Adrenal gland (tissue), 12 donors: ENCODE results near the gene P2RX3. TPM values are rescaled to one million over a fixed set of nuclear protein-coding genes. Genes with fewer than 3 reads are reported as not detected.

ENCODE experiments used
- DNase-seq, 7 donors: peaks; one replicate each; pipeline ENCODE4 v3.0.0-alpha.2; 2019 to 2020
- H3K27ac ChIP-seq, 5 donors: fragments of 200-600 bp; sonication (generic) in 4 of 5; 1 replicate in 3 of 5; 2 replicates in 2 of 5; pipeline versions ENCODE4 v1.5.1 to v1.8.0; 2016 to 2020; ENCODE audit warnings: mild to moderate bottlenecking in 1 of 5
- H3K27me3 ChIP-seq: fragments of 200-600 bp; 2 replicates; pipeline ENCODE4 v1.8.0; 2021
- H3K36me3 ChIP-seq, 2 donors: fragments of 200-600 bp; replicated peaks in 1 of 2; 1 replicate in 1 of 2; 2 replicates in 1 of 2; pipeline versions ENCODE4 v1.5.1 to v1.8.0; 2018 to 2022
- H3K4me1 ChIP-seq, 2 donors: fragments of 200-600 bp; replicated peaks in 1 of 2; 1 replicate in 1 of 2; 2 replicates in 1 of 2; pipeline versions ENCODE4 v1.5.1 to v1.8.0; 2018 to 2021
- H3K4me3 ChIP-seq, 4 donors: fragments of 200-600 bp; sonication (generic) in 3 of 4; one replicate each; pipeline ENCODE4 v1.5.1; 2016 to 2018
- H3K9me3 ChIP-seq, 3 donors: fragments of 200-600 bp; sonication (generic) in 1 of 3; replicated peaks in 1 of 3; 1 replicate in 2 of 3; 2 replicates in 1 of 3; pipeline versions ENCODE4 v1.5.1 to v1.8.0; 2016 to 2021
- POLR2A ChIP-seq, 2 donors: fragments of 450-650 bp; IDR thresholded peaks; one replicate each; pipeline ENCODE4 v1.6.1; 2017; ENCODE audit warnings: antibody characterized with exemption in 2 of 2, mild to moderate bottlenecking in 2 of 2, moderate library complexity in 1 of 2
- WGBS, 4 donors: extraction: QIAGEN DNeasy Blood & Tissue Kit in 2 of 4; methylation state at CpG; one replicate each; pipeline versions ENCODE4 v1.1.5 to v1.1.7; 2013 to 2017; 5-methylcytosine and 5-hydroxymethylcytosine counted together
- intact Hi-C, 2 donors: fragments of 100-400 bp; cut with DNase I; formaldehyde crosslinking; loops; one replicate each; pipeline versions ENCODE4 v1.14.1 to v1.15.0; 2022 to 2023
- polyA plus RNA-seq, 3 donors: library from polyadenylated mRNA; stranded (reverse); fragments of 200-250 nt in 2 of 3; fragments of 350-450 nt in 1 of 3; fragmentation: Illumina TruSeq in 1 of 3; extraction: RNeasy Lipid Tissue Mini Kit (QIAGEN cat#74804) in 1 of 3; gene quantifications; one replicate each; pipeline ENCODE4 v1.2.3, GENCODE V29; 2013 to 2014
- total RNA-seq, 9 donors: library from RNA; depleted of rRNA in 4 of 9; stranded (reverse); fragments of >200 nt in 4 of 9; fragments of 120-200 nt in 1 of 9; fragmentation: NEBNext Ultra II Directional in 1 of 9; extraction: Animal tissue kit (Norgen Biotek cat#: 25700) in 1 of 9; gene quantifications; one replicate each; pipeline versions ENCODE4 v1.1.0 to v1.2.4, GENCODE V29; 2013 to 2023
- TF ChIP-seq, protein P1 (sequence below), 6 experiments: fragments of 450-650 bp in 4 of 6; fragments of 200-600 bp in 2 of 6; sonication (generic) in 1 of 6; IDR thresholded peaks; 1 replicate in 5 of 6; 2 replicates in 1 of 6; pipeline versions ENCODE4 v1.5.1 to v1.8.0; 2016 to 2021; ENCODE audit warnings: antibody characterized with exemption in 6 of 6, mild to moderate bottlenecking in 2 of 6, moderate library complexity in 1 of 6
- donor health status: healthy with polysubstance abuse.
- donor health status: Bipolar disorder and iron deficiency.
- donor health status: DM: yes; HTN: yes; CAD: no.
- donor health status: DM: no; HTN: no; CAD: no.
- donor health status: DM: no; HTN: no; CAD: no.
- donor health status: DM: yes; HTN: yes; CAD: no.

The P2RX3 gene
- total and polyA plus RNA-seq, 12 donors = 0.11 to 2.5 (median 0.76) TPM; not detected in 2

DNA sequence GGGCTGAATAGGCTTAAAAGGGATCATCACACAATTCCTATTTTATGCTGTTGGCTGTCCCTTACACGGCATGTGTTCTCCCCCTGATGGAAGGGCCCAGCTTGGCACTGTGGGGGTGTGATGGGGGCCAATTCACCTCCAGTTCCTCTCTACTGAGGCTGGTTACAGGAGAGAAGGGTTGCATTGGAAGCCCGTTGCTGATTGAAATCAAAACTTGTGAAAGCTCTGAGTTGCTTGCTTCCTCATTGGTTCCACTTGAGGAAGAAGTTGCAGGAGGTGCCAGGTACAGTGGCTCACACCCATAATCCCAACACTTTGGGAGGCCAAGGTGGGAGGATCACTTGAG lies 65.6 kb downstream of the P2RX3 start:
- H3K27me3 ChIP-seq = no peaks in the 10 kb centered on the region
- intact Hi-C loops = no loop called here
- H3K4me1 ChIP-seq = peaks cover 0 to 10% of the 10 kb centered on the region in 2 donors
- no peaks in the 10 kb centered on the region for H3K9me3 ChIP-seq
- no peak overlapping the region for H3K27ac ChIP-seq
- WGBS, 4 donors = 68 to 90% (median 81%) methylated on average over 2 of the region's 2 CpGs
- no peak overlapping the region for H3K4me3 ChIP-seq
- DNase-seq = no peak
- H3K36me3 ChIP-seq = peaks cover 0 to 17% of the 10 kb centered on the region in 2 donors
- TF ChIP-seq, protein P1, sequence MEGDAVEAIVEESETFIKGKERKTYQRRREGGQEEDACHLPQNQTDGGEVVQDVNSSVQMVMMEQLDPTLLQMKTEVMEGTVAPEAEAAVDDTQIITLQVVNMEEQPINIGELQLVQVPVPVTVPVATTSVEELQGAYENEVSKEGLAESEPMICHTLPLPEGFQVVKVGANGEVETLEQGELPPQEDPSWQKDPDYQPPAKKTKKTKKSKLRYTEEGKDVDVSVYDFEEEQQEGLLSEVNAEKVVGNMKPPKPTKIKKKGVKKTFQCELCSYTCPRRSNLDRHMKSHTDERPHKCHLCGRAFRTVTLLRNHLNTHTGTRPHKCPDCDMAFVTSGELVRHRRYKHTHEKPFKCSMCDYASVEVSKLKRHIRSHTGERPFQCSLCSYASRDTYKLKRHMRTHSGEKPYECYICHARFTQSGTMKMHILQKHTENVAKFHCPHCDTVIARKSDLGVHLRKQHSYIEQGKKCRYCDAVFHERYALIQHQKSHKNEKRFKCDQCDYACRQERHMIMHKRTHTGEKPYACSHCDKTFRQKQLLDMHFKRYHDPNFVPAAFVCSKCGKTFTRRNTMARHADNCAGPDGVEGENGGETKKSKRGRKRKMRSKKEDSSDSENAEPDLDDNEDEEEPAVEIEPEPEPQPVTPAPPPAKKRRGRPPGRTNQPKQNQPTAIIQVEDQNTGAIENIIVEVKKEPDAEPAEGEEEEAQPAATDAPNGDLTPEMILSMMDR (IDR thresholded peaks at IDR 0.05) = no peak
- TF ChIP-seq POLR2A (IDR thresholded peaks at IDR 0.05) = no peak

DNA sequence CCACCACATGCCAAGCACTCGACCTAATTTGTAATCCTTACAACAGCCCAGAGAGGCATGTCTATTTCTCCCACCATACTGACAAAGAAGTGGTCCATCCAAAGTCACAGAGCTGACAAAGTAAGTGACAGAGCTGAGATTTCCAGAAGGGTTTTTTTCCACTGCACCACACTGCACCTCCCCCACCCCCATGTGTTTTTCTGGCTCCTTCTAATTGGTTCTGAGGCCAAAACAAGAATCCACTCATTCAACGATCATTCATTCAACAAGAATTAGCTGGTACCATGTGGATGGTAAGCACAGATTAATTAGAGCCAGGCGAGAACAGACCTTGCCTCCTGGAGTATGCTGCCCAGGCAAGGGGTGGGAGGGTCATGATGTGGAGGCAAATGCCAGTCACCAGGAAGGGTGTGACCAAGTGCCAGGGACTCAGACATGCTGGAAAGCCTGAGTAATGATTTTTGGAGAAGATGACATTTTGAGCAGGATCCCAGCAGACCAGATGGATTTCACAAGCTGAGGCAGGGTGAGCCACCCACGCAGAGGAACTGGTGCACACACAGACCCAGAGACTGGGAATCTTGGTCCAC lies 67.2 kb downstream of the P2RX3 start:
- Histone ChIP-seq H3K4me1 (peaks cover 0 to 10% of the 10 kb centered on the region in 2 donors), H3K27ac (no peak overlapping the region), H3K9me3 (no peaks in the 10 kb centered on the region), H3K27me3 (no peaks in the 10 kb centered on the region), H3K4me3 (no peak overlapping the region), H3K36me3 (peaks cover 0 to 33% of the 10 kb centered on the region in 2 donors)
- WGBS, 4 donors = 79 to 92% (median 88%) methylated on average over 4 of the region's 4 CpGs
- intact Hi-C loops = no loop called here
- TF ChIP-seq, protein P1 (IDR thresholded peaks at IDR 0.05) = no peak
- TF ChIP-seq POLR2A (IDR thresholded peaks at IDR 0.05) = no peak
- no peak for DNase-seq

DNA sequence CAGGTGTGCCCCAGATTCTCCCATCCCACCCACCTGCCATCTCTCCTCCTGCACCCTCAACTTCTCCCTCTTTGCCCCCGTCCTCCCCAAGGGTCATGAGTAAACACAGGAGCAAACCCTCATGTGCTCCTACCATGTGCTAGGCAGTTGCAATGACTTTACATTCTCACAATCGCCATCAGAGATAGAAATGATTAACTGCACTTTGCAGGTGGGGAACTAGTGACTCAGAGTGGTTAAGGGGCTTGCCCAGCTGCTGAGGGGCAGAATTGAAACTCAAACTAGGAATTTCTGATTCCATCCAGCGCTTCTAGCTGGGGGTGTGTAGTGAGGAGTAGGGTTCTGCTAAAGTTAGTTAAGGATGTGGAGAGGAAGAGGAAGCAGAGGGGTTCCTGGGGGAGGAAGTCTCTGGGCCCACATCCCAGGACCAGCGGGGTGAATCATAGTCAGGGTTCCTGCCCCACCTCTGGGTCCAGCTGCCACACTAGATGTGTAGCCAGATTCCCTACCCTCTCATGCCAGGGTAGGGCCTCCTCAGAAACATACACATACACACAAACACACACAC lies 68.3 kb downstream of the P2RX3 start:
- Histone ChIP-seq H3K4me3 (no peak overlapping the region), H3K9me3 (no peaks in the 10 kb centered on the region), H3K27ac (no peak overlapping the region), H3K4me1 (peaks cover 0 to 10% of the 10 kb centered on the region in 2 donors), H3K36me3 (peaks cover 0 to 38% of the 10 kb centered on the region in 2 donors), H3K27me3 (no peaks in the 10 kb centered on the region)
- intact Hi-C loops = no loop called here
- DNase-seq = no peak
- 53 to 64% (median 60%) methylated on average over 4 of the region's 4 CpGs for WGBS, 4 donors
- no peak for TF ChIP-seq POLR2A (IDR thresholded peaks at IDR 0.05)
- TF ChIP-seq, protein P1 (IDR thresholded peaks at IDR 0.05) = no peak

GRCh38 chr11:57407010-57407920 lies 69.1 kb downstream of the P2RX3 start:
- no peak for TF ChIP-seq POLR2A (IDR thresholded peaks at IDR 0.05)
- TF ChIP-seq, protein P1 (IDR thresholded peaks at IDR 0.05) = no peak
- intact Hi-C loops = no loop called here
- no peak for DNase-seq
- no peak overlapping the region for H3K27ac ChIP-seq
- no peak overlapping the region for H3K4me3 ChIP-seq
- peaks cover 0 to 10% of the 10 kb centered on the region in 2 donors for H3K4me1 ChIP-seq
- H3K9me3 ChIP-seq = no peaks in the 10 kb centered on the region
- H3K27me3 ChIP-seq = no peaks in the 10 kb centered on the region
- WGBS, 4 donors = 80 to 85% (median 83%) methylated on average over 9 of the region's 9 CpGs
- H3K36me3 ChIP-seq = peaks cover 0 to 42% of the 10 kb centered on the region in 2 donors
